WI38 (cell line): ENCODE measurements around the gene DUSP7.

Source experiments
- H3K4me3 ChIP-seq: 2 replicates; pipeline ENCODE4 v1.5.1; 2011; ENCODE audit warnings: low read depth, mild to moderate bottlenecking, control low read depth, low read length
- CTCF ChIP-seq: IDR thresholded peaks from 2 replicates; pipeline ENCODE4 v1.5.1; 2012; ENCODE audit warnings: low read depth, mild to moderate bottlenecking, control low read depth, low read length

Gene DUSP7

GRCh38 chr3:52085681-52086282 lies 29.4 kb upstream of the DUSP7 start:
- no peak overlapping the region for H3K4me3 ChIP-seq
- no peak for TF ChIP-seq CTCF

GRCh38 chr3:52084954-52085680 lies 28.7 kb upstream of the DUSP7 start:
- no peak for TF ChIP-seq CTCF
- no peak overlapping the region for H3K4me3 ChIP-seq

GRCh38 chr3:52084216-52084945 lies 28.0 kb upstream of the DUSP7 start:
- no peak for TF ChIP-seq CTCF
- no peak overlapping the region for H3K4me3 ChIP-seq

GRCh38 chr3:52083556-52084087 lies 27.3 kb upstream of the DUSP7 start:
- no peak for TF ChIP-seq CTCF

GRCh38 chr3:52082951-52083350 lies 26.6 kb upstream of the DUSP7 start:
- H3K4me3 ChIP-seq = no peak overlapping the region
- TF ChIP-seq CTCF = no peak

More at GRCh38 chr3:52083556-52084087, 27.3 kb upstream of the DUSP7 start:
- H3K4me3 ChIP-seq = no peak overlapping the region

GRCh38 chr3:52080830-52081719 lies 24.7 kb upstream of the DUSP7 start:
- no peak for TF ChIP-seq CTCF
- H3K4me3 ChIP-seq = no peak overlapping the region
